ENCODE measurements around the gene TMEM176B.

TMEM176B gene

DNA sequence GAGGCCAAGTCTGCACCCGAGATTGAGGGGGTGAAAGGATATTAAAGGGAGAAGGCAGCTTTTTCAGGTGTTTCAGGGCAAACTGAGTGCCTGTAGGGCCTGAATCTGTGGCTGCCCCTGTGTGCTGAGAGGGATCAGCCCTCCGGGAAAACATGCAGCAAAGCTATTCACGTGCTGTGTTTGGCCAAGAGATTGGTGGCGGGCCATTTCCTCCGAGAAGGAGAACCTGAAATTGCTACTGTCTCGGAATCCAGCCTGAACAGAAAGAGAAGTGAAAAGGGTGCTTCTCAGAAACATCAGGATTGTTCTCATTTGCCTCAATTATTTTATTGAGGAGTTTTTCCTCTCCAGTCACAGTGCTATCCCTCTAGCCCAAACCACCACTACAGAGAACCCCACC lies 46.9 kb downstream of the TMEM176B start:
- Histone ChIP-seq H3K9ac (ENCODE audit: low read length) (no peak overlapping the region), H3K27ac (ENCODE audit: low read depth, low read length) (no peak overlapping the region), H3K27me3 (ENCODE audit: control insufficient read depth, insufficient read depth, low read length) (no peaks in the 10 kb centered on the region), H3K4me3 (ENCODE audit: low read length) (no peak overlapping the region), H3K4me1 (ENCODE audit: control insufficient read depth, insufficient read depth, low read length) (no peaks in the 10 kb centered on the region), H3K36me3 (ENCODE audit: control insufficient read depth, insufficient read depth, low read length) (no peaks in the 10 kb centered on the region)

DNA sequence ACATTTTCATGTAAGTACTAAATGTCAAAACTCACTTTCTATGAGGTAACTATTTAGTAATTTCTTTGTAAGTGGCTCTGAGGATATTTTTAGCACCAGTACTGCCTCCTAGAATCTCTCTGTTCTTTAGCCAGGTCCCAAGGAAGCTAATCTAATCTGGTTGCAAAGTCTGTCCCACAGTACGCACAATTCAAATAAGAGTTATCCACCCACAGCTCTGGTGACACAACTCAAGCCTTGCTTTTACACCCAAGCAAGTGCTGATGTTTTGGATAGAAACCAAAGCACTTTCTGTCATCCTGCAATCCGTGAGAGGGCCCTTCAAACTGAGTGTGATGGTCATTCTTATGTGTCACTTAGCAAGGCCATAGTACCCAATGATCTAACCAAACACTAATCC lies 48.5 kb downstream of the TMEM176B start:
- no peaks in the 10 kb centered on the region for H3K4me1 ChIP-seq (ENCODE audit: control insufficient read depth, insufficient read depth, low read length)
- H3K4me3 ChIP-seq (ENCODE audit: low read length) = no peak overlapping the region
- no peaks in the 10 kb centered on the region for H3K27me3 ChIP-seq (ENCODE audit: control insufficient read depth, insufficient read depth, low read length)
- H3K27ac ChIP-seq (ENCODE audit: low read depth, low read length) = no peak overlapping the region
- H3K36me3 ChIP-seq (ENCODE audit: control insufficient read depth, insufficient read depth, low read length) = no peaks in the 10 kb centered on the region
- H3K9ac ChIP-seq (ENCODE audit: low read length) = no peak overlapping the region

DNA sequence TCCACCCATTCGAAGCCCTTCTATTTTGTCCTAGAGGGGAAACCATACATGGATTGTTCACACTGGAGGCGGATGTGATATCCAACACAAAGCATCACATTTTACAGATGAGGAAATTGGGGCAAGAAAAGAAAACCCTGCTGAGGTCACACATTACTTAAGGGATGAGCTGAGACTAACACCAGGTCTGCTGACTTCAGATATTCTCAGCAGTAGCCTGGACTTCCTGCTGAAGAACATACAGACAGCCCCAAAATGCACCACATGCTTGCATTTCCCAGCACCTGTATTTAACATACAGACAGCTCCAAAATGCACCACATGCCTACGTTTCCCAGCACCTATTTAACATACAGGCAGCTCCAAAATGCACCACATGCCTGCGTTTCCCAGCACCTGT lies 51.8 kb downstream of the TMEM176B start:
- H3K27ac ChIP-seq (ENCODE audit: low read depth, low read length) = no peak overlapping the region
- no peak overlapping the region for H3K4me3 ChIP-seq (ENCODE audit: low read length)
- peaks cover 5% of the 10 kb centered on the region for H3K4me1 ChIP-seq (ENCODE audit: control insufficient read depth, insufficient read depth, low read length)
- no peaks in the 10 kb centered on the region for H3K36me3 ChIP-seq (ENCODE audit: control insufficient read depth, insufficient read depth, low read length)
- no peaks in the 10 kb centered on the region for H3K27me3 ChIP-seq (ENCODE audit: control insufficient read depth, insufficient read depth, low read length)
- H3K9ac ChIP-seq (ENCODE audit: low read length) = no peak overlapping the region

DNA sequence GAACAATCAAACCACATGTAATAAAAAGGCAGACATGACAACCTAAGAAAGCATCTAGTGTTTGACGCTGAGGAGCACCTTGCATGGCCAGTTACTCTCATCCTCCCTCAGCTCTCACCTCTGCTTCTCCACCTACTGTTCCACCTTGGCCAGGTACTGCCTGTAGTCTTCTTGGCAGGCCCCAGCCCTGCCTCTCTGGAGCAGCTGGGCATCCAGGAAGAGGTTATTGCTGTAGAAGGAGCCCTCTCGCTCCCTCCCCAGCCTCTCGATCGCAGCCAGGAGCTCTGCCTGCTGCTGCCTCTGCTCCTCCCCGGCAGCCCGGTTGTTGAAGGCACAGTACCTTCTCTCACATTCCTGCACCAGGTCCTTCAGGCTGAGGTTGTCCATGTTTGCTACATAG lies 53.2 kb downstream of the TMEM176B start:
- no peaks in the 10 kb centered on the region for H3K36me3 ChIP-seq (ENCODE audit: control insufficient read depth, insufficient read depth, low read length)
- peaks cover 7% of the 10 kb centered on the region for H3K4me1 ChIP-seq (ENCODE audit: control insufficient read depth, insufficient read depth, low read length)
- H3K4me3 ChIP-seq (ENCODE audit: low read length) = no peak overlapping the region
- no peak overlapping the region for H3K27ac ChIP-seq (ENCODE audit: low read depth, low read length)
- no peaks in the 10 kb centered on the region for H3K27me3 ChIP-seq (ENCODE audit: control insufficient read depth, insufficient read depth, low read length)
- no peak overlapping the region for H3K9ac ChIP-seq (ENCODE audit: low read length)

DNA sequence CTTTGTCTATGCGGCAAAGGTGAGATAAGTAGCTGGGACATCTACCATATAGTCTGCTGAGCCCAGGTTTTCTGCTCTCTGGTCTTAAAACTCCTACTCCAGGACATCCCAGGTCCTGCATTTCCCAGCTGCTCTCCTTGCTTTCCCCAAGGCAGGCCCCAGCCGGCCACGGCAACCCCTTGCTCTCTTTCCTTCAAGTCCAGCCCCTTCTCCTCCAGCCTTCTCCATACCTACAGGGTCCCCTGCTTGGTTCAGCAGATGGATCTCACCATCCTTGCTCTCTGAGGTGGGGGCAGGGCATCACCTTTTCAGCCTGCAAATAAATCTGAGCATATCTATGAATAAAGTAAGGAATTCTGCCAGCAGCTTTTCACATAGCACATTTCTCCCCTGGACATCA lies 54.3 kb downstream of the TMEM176B start:
- Histone ChIP-seq H3K27ac (ENCODE audit: low read depth, low read length) (no peak overlapping the region), H3K9ac (ENCODE audit: low read length) (no peak overlapping the region), H3K4me1 (ENCODE audit: control insufficient read depth, insufficient read depth, low read length) (peaks cover 7% of the 10 kb centered on the region), H3K4me3 (ENCODE audit: low read length) (no peak overlapping the region), H3K36me3 (ENCODE audit: control insufficient read depth, insufficient read depth, low read length) (no peaks in the 10 kb centered on the region), H3K27me3 (ENCODE audit: control insufficient read depth, insufficient read depth, low read length) (no peaks in the 10 kb centered on the region)

DNA sequence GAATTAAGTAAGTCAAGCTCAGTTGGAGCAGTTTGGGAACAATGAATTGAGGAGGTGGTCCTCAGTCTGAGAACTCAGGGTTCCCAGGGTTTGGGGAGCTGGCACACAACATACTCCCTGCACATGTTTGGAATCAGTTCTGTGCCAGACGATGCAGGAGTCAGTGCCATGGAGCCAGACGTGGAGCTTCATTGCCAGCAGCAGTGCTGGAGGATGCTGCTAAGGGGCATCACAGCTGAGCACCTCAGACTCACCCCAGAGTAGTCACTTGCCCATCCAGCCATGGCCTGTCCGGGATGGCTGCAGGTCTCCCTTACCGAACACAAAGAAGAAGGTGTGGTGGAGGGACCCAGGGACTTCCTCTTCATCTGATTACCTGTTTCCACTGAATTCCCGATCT lies 55.1 kb downstream of the TMEM176B start:
- H3K36me3 ChIP-seq (ENCODE audit: control insufficient read depth, insufficient read depth, low read length) = no peaks in the 10 kb centered on the region
- no peaks in the 10 kb centered on the region for H3K27me3 ChIP-seq (ENCODE audit: control insufficient read depth, insufficient read depth, low read length)
- no peak overlapping the region for H3K4me3 ChIP-seq (ENCODE audit: low read length)
- peaks cover 7% of the 10 kb centered on the region for H3K4me1 ChIP-seq (ENCODE audit: control insufficient read depth, insufficient read depth, low read length)
- H3K27ac ChIP-seq (ENCODE audit: low read depth, low read length) = no peak overlapping the region
- H3K9ac ChIP-seq (ENCODE audit: low read length) = no peak overlapping the region

DNA sequence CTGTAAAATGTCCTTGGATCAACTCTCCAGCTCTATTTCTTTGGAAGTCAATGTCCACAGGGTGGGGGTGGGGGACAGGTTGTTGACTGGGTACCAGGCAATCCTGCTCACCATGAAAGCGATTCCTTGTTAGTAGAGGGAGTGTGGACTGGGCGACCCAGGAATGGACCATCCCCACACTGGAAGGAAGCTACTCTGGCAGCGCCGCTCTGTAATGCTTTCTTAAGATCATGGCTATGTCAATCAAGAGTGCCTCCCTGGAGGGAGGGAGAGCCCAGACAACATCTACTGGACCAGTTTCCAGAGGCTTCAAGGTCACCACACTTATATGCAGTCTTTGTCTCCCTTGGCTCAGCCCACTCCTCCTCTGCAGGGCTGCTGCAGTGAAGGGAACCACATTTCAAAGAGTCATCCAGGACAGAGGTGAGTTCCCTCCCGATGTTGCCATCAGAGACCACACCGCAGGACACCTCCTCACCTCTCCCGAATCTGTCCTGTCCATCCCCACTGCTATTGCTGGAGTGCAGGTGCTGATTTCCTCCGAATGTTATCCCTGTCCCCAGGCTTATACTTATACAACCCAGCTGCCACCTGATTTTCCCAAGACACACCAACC lies 56.0 kb downstream of the TMEM176B start:
- Histone ChIP-seq H3K9ac (ENCODE audit: low read length) (no peak overlapping the region), H3K4me1 (ENCODE audit: control insufficient read depth, insufficient read depth, low read length) (peaks cover 7% of the 10 kb centered on the region), H3K27ac (ENCODE audit: low read depth, low read length) (no peak overlapping the region), H3K4me3 (ENCODE audit: low read length) (no peak overlapping the region), H3K36me3 (ENCODE audit: control insufficient read depth, insufficient read depth, low read length) (no peaks in the 10 kb centered on the region), H3K27me3 (ENCODE audit: control insufficient read depth, insufficient read depth, low read length) (no peaks in the 10 kb centered on the region)

DNA sequence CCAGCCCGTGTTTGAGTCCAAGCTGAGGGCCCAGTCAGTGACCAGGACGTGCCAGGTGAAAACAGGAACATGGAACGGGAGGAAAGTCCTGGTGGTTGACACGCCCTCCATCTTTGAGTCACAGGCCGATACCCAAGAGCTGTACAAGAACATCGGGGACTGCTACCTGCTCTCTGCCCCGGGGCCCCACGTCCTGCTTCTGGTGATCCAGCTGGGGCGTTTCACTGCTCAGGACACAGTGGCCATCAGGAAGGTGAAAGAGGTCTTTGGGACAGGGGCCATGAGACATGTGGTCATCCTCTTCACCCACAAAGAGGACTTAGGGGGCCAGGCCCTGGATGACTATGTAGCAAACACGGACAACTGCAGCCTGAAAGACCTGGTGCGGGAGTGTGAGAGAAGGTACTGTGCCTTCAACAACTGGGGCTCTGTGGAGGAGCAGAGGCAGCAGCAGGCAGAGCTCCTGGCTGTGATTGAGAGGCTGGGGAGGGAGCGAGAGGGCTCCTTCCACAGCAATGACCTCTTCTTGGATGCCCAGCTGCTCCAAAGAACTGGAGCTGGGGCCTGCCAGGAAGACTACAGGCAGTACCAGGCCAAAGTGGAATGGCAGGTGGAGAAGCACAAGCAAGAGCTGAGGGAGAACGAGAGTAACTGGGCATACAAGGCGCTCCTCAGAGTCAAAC lies 57.7 kb downstream of the TMEM176B start:
- no peak overlapping the region for H3K9ac ChIP-seq (ENCODE audit: low read length)
- peak overlapping the region; percentile 5 for H3K4me3 ChIP-seq (ENCODE audit: low read length)
- H3K4me1 ChIP-seq (ENCODE audit: control insufficient read depth, insufficient read depth, low read length) = peaks cover 7% of the 10 kb centered on the region
- no peaks in the 10 kb centered on the region for H3K27me3 ChIP-seq (ENCODE audit: control insufficient read depth, insufficient read depth, low read length)
- H3K27ac ChIP-seq (ENCODE audit: low read depth, low read length) = no peak overlapping the region
- H3K36me3 ChIP-seq (ENCODE audit: control insufficient read depth, insufficient read depth, low read length) = no peaks in the 10 kb centered on the region

Data from rectal smooth muscle tissue (tissue), 1 donor.